H1 (cell line): Measurements from ENCODE around the gene CTDP1. TPM values are rescaled to one million over a fixed set of nuclear protein-coding genes. Genes with fewer than 3 reads are reported as not detected.

ENCODE experiments used
- BACH1 ChIP-seq: IDR thresholded peaks from 2 replicates; pipeline ENCODE4 v1.6.1; 2012; ENCODE audit warnings: low read length, improper control_type of control experiment
- GABPA ChIP-seq: IDR thresholded peaks from 2 replicates; pipeline ENCODE4 v1.6.1; 2011; ENCODE audit warnings: mild to moderate bottlenecking, low read length, moderate library complexity, borderline replicate concordance; ENCODE audit not compliant: insufficient read depth
- KDM4A ChIP-seq: IDR thresholded peaks from one replicate; pipeline ENCODE4 v1.7.1; 2012; ENCODE audit warnings: low read depth, mild to moderate bottlenecking, moderate library complexity, low read length, inconsistent platforms; ENCODE audit not compliant: severe bottlenecking
- SIRT6 ChIP-seq: IDR thresholded peaks from one replicate; pipeline ENCODE4 v1.7.1; 2012; ENCODE audit warnings: low read length, inconsistent platforms
- TEAD4 ChIP-seq: IDR thresholded peaks from 2 replicates; pipeline ENCODE4 v1.6.1; 2012; ENCODE audit warnings: low read depth, low read length, inconsistent platforms, mixed read lengths
- USF2 ChIP-seq: IDR thresholded peaks from 2 replicates; pipeline ENCODE4 v1.6.1; 2011; ENCODE audit warnings: low read length, improper control_type of control experiment
- YY1 ChIP-seq: IDR thresholded peaks from 2 replicates; pipeline ENCODE4 v1.6.1; 2011; ENCODE audit warnings: low read depth, mild to moderate bottlenecking, low read length
- polyA plus RNA-seq, 7 experiments: library from polyadenylated mRNA; depleted of rRNA in 3 of 7; stranded (reverse) in 5 of 7; unstranded in 2 of 7; fragments of >200 nt in 5 of 7; fragments of 200-250 nt in 2 of 7; gene quantifications; 1 replicate in 5 of 7; 2 replicates in 1 of 7; 4 replicates in 1 of 7; pipeline versions ENCODE4 v1.2.1 to v1.2.3, GENCODE V29; 2011 to 2013; ENCODE audit warnings: missing spikeins in 2 of 7, mixed read lengths in 2 of 7
- total RNA-seq: library from RNA; stranded (reverse); fragmentation: NEBNext Ultra II Directional; extraction: Animal tissue kit (Norgen Biotek cat#: 25700); gene quantifications from 2 replicates; pipeline ENCODE4 v1.2.1, GENCODE V29; 2021

Gene CTDP1
- total and polyA plus RNA-seq, 2 of the 8 experiments (the other 6 are each of a cell fraction or from before 2014, with no cell fraction given): 16.6 to 37.0 TPM

GRCh38 chr18:79637181-79637920, 42.3 kb upstream of the CTDP1 start (continued):
- TF ChIP-seq USF2 (no peak), BACH1 (no peak), KDM4A (peak; percentile 77), GABPA (peak; percentile 52; the same call in 1 of the 2 replicates), YY1 (no peak), TEAD4 (no peak), SIRT6 (no peak)
